Small intestine (tissue), 7 donors: ENCODE measurements around the gene SPAG9. TPM values are rescaled to one million over a fixed set of nuclear protein-coding genes. Genes with fewer than 3 reads are reported as not detected.
A peak's percentile ranks its signal among the peaks of the same experiment; 100 is the strongest.

ENCODE experiments used
- DNase-seq, 2 donors: peaks; one replicate each; pipeline versions ENCODE4 v3.0.0 to v3.0.0-alpha.2; 2013
- FAIRE-seq: peaks from 2 replicates; lab custom pipeline; 2012; peaks lifted over from hg19 to GRCh38; lab: Jason Lieb, UNC
- H3K27ac ChIP-seq, 3 donors: one replicate each; pipeline ENCODE4 v1.5.1; 2013; ENCODE audit warnings: low read length in 2 of 3, mild to moderate bottlenecking in 2 of 3, control low read depth in 1 of 3, inconsistent platforms in 1 of 3, low read depth in 1 of 3, moderate library complexity in 1 of 3
- H3K27me3 ChIP-seq, 3 donors: one replicate each; pipeline ENCODE4 v1.6.1; 2013; ENCODE audit warnings: low read length in 3 of 3, inconsistent platforms in 1 of 3; ENCODE audit not compliant: control insufficient read depth in 3 of 3, insufficient read depth in 3 of 3
- H3K36me3 ChIP-seq, 3 donors: one replicate each; pipeline ENCODE4 v1.6.1; 2013; ENCODE audit warnings: low read length in 3 of 3, inconsistent platforms in 1 of 3, low read depth in 1 of 3, mild to moderate bottlenecking in 1 of 3, moderate library complexity in 1 of 3; ENCODE audit not compliant: control insufficient read depth in 3 of 3, insufficient read depth in 2 of 3
- H3K4me1 ChIP-seq, 3 donors: one replicate each; pipeline ENCODE4 v1.6.1; 2013; ENCODE audit warnings: low read length in 2 of 3, inconsistent platforms in 1 of 3, low read depth in 1 of 3, mild to moderate bottlenecking in 1 of 3, moderate library complexity in 1 of 3; ENCODE audit not compliant: control insufficient read depth in 3 of 3, insufficient read depth in 2 of 3
- H3K4me3 ChIP-seq, 3 donors: one replicate each; pipeline ENCODE4 v1.5.1; 2013; ENCODE audit warnings: low read length in 3 of 3, control low read depth in 1 of 3, inconsistent platforms in 1 of 3, low read depth in 1 of 3, mild to moderate bottlenecking in 1 of 3, moderate library complexity in 1 of 3
- H3K9me3 ChIP-seq, 2 donors: one replicate each; pipeline ENCODE4 v1.6.1; 2013; ENCODE audit warnings: low read depth in 1 of 2, low read length in 1 of 2; ENCODE audit not compliant: control insufficient read depth in 2 of 2, insufficient read depth in 1 of 2
- WGBS, 3 donors: extraction: QIAGEN DNeasy Blood & Tissue Kit; methylation state at CpG; one replicate each; pipeline ENCODE4 v1.1.7; 2013; 5-methylcytosine and 5-hydroxymethylcytosine counted together
- polyA plus RNA-seq, 4 donors: library from polyadenylated mRNA; stranded (reverse) in 3 of 4; unstranded in 1 of 4; fragments of 200-250 nt in 3 of 4; fragments of 120-200 nt in 1 of 4; gene quantifications; one replicate each; pipeline versions ENCODE4 v1.2.1 to v1.2.3, GENCODE V29; 2013
- donor health status: healthy with polysubstance abuse.
- donor health status: control.
- donor health status: control.
- donor health status: Bipolar disorder and iron deficiency.
- donor health status: healthy.

Gene SPAG9
- polyA plus RNA-seq, 4 donors: 14.1 to 65.9 (median 18.5) TPM

DNA sequence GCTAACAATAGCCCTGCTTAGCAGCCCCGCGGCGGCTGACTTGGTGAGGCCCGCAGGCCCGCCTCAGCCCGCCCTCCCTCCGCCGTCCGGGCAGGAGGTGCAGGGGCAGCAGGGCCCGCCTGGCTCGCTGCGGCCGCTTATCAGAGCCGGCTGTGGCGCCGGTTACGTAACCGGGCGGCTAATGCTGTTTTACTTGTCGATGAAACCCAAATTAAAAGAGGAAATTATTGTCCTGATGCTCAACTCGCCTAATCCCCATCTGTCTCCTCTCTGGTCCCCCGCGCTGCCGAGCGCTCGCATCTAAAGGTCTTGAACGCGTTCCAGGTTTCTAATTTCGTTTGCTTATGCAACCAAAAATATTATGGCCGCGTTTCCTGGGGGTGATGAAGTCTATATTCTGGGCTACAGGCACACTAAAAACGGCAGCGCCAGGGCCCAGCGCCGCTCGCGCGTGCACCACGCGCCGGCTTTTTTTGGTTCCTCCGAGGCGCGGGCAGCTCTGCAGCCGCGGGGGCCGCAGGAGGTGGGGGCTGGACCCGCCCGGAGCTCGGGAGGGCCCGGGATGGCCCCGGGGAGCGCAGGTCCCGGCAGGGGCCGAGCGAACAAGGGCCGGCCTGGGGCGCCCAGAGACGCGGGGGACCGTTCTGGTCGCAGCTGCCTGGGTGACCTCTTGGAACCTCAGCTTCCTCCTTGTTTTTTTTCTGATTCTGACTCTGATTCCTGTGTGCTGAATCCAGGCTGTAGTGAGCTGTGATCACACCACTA, 189.3 kb downstream of the SPAG9 start:
- H3K27ac ChIP-seq: peak overlapping the region; percentile 4 to 88 (median 82)
- FAIRE-seq: no peak
- DNase-seq: peak; percentile 71 to 86
- H3K4me1 ChIP-seq: peaks cover 0 to 31% (median 5%) of the 10 kb centered on the region in 3 donors
- 1 to 2% (median 1%) methylated on average over 60 to 62 of the region's 62 CpGs for WGBS, 3 donors
- H3K9me3 ChIP-seq: no peaks in the 10 kb centered on the region
- no peaks in the 10 kb centered on the region for H3K27me3 ChIP-seq
- H3K36me3 ChIP-seq: no peaks in the 10 kb centered on the region
- peak overlapping the region; percentile 25 to 53 (median 52) for H3K4me3 ChIP-seq

- H3K27me3 ChIP-seq: no peaks in the 10 kb centered on the region
- no peak for DNase-seq
- WGBS, 3 donors: 66 to 84% (median 71%) methylated on average over 4 of the region's 4 CpGs
- FAIRE-seq: no peak
- peak overlapping the region in 1 of 3 donors; percentile 15 for H3K27ac ChIP-seq
- H3K9me3 ChIP-seq: no peaks in the 10 kb centered on the region
- H3K4me3 ChIP-seq: no peak overlapping the region
- H3K4me1 ChIP-seq: peaks cover 2 to 43% (median 5%) of the 10 kb centered on the region in 3 donors
- no peaks in the 10 kb centered on the region for H3K36me3 ChIP-seq
Observed at GRCh38 chr17:50928646-50929045, 192.0 kb downstream of the SPAG9 start.

GRCh38 chr17:50927287-50927686, 193.4 kb downstream of the SPAG9 start:
- Histone ChIP-seq H3K4me3 (no peak overlapping the region), H3K9me3 (no peaks in the 10 kb centered on the region), H3K27ac (no peak overlapping the region), H3K36me3 (no peaks in the 10 kb centered on the region), H3K27me3 (no peaks in the 10 kb centered on the region), H3K4me1 (peaks cover 2 to 56% (median 7%) of the 10 kb centered on the region in 3 donors)
- no peak for DNase-seq
- WGBS, 3 donors: 78 to 83% (median 79%) methylated on average over 4 of the region's 4 CpGs
- FAIRE-seq: no peak

- no peak overlapping the region for H3K4me3 ChIP-seq
- no peaks in the 10 kb centered on the region for H3K36me3 ChIP-seq
- DNase-seq (no peak), FAIRE-seq (no peak)
- H3K27me3 ChIP-seq: no peaks in the 10 kb centered on the region
- H3K9me3 ChIP-seq: no peaks in the 10 kb centered on the region
- no peak overlapping the region for H3K27ac ChIP-seq
- 48 to 70% (median 62%) methylated on average over 7 of the region's 7 CpGs for WGBS, 3 donors
- H3K4me1 ChIP-seq: peaks cover 8 to 60% (median 10%) of the 10 kb centered on the region in 3 donors
Observed at GRCh38 chr17:50926523-50926922, 194.1 kb downstream of the SPAG9 start.

DNA sequence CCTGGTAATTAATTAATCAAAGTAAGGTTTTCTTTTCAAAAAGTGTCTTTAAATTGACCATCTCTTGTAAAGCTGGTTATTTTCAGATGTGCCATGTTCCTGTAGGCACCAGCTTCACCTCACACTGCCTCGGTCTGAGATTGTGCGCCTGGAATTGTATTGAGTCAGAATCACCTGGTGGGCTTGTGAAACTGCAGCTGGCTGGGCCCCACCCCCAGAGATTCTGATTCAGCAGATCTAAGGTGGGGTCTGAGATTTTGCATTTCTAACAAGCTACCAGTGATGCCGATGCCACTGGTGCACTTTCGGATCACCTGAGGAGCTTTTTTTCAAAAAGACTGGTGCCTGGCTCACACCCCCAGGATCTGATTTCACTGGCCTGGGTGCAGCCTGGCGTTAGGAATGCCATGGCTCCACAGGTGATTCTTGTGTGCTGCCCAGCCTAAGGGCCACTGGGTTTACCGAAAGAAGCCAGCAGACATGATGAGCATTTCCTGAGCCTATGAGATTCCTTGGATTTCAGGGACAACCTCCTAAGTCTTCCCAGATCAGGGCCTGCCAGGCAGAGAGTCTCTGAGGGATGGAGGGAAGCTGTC, 195.3 kb downstream of the SPAG9 start:
- no peak for FAIRE-seq
- Histone ChIP-seq H3K27me3 (no peaks in the 10 kb centered on the region), H3K36me3 (no peaks in the 10 kb centered on the region), H3K4me3 (no peak overlapping the region), H3K4me1 (peaks cover 10 to 63% (median 13%) of the 10 kb centered on the region in 3 donors), H3K27ac (no peak overlapping the region), H3K9me3 (no peaks in the 10 kb centered on the region)
- WGBS, 3 donors: 88 to 91% (median 88%) methylated on average over 6 of the region's 6 CpGs
- DNase-seq: no peak

- DNase-seq (no peak), FAIRE-seq (no peak)
- WGBS, 3 donors: 80 to 87% (median 82%) methylated on average over 3 of the region's 3 CpGs
- H3K9me3 ChIP-seq: no peaks in the 10 kb centered on the region
- no peaks in the 10 kb centered on the region for H3K27me3 ChIP-seq
- H3K27ac ChIP-seq: no peak overlapping the region
- H3K4me1 ChIP-seq: peaks cover 10 to 64% (median 13%) of the 10 kb centered on the region in 3 donors
- H3K4me3 ChIP-seq: no peak overlapping the region
- H3K36me3 ChIP-seq: no peaks in the 10 kb centered on the region
Observed at GRCh38 chr17:50924800-50925199, 195.9 kb downstream of the SPAG9 start.

DNA sequence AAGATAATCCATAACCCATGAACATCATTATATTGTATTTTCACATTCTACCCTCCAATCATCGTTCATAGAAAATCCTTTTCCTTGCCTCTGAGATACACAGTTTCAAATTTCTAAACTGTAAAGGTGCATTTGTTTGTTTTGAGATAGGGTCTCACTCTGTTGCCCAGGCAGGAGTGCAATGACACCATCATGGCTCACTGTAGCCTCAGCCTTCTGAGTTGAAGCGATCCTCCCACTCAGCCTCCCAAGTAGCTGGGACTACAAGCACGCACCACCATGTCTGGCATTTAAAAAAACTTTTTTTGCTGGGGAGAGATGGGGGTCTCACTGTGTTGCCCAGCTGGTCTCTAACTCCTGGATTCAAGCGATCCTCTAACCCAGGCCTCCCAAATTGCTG, 196.4 kb downstream of the SPAG9 start:
- DNase-seq (no peak), FAIRE-seq (no peak)
- Histone ChIP-seq H3K9me3 (no peaks in the 10 kb centered on the region), H3K36me3 (no peaks in the 10 kb centered on the region), H3K4me3 (no peak overlapping the region), H3K27me3 (no peaks in the 10 kb centered on the region), H3K27ac (peak overlapping the region in 1 of 3 donors; percentile 95), H3K4me1 (peaks cover 10 to 67% (median 13%) of the 10 kb centered on the region in 3 donors)
- WGBS, 3 donors: 96 to 99% (median 98%) methylated on average over 4 of the region's 4 CpGs

DNA sequence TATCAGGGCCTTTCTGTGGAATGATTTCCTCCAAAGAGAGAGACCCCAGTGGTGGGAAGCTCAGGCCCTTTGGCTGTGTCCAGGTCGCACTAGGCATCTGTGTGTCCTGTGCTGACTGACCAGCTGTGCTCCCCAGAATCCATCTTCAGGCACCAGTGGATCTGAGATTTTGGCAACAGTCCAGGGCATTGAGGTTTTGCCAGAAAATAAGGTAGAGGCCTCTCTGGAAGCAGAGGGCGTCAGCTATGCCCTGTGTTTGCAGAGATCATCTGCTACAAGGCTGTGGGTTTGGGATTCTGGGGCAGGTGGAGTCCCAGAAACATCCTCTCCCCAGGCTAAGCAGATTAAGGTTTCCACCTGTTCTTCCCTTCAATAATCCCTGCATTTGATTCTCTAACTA, 197.1 kb downstream of the SPAG9 start:
- Histone ChIP-seq H3K4me3 (no peak overlapping the region), H3K9me3 (no peaks in the 10 kb centered on the region), H3K36me3 (no peaks in the 10 kb centered on the region), H3K27ac (peak overlapping the region in 2 of 3 donors; percentile 88 to 95), H3K27me3 (no peaks in the 10 kb centered on the region), H3K4me1 (peaks cover 10 to 71% (median 13%) of the 10 kb centered on the region in 3 donors)
- FAIRE-seq (no peak), DNase-seq (no peak)
- 48 to 65% (median 53%) methylated on average over 2 of the region's 2 CpGs for WGBS, 3 donors
